NOMO-1 treated with dmso at 0.1 percent for 144 hours (cell line): ENCODE measurements around the gene XRCC3.

Experiments used
- DNase-seq: peaks from one replicate; lab custom pipeline; 2025; ENCODE audit not compliant: unreplicated experiment; lab: John Stamatoyannopoulos, UW

Gene XRCC3

GRCh38 chr14:103738701-103739451 is 23.6 kb upstream of the XRCC3 start:
- no peak for DNase-seq

- no peak for DNase-seq
Measured at GRCh38 chr14:103738166-103738565, 22.9 kb upstream of the XRCC3 start.

DNA sequence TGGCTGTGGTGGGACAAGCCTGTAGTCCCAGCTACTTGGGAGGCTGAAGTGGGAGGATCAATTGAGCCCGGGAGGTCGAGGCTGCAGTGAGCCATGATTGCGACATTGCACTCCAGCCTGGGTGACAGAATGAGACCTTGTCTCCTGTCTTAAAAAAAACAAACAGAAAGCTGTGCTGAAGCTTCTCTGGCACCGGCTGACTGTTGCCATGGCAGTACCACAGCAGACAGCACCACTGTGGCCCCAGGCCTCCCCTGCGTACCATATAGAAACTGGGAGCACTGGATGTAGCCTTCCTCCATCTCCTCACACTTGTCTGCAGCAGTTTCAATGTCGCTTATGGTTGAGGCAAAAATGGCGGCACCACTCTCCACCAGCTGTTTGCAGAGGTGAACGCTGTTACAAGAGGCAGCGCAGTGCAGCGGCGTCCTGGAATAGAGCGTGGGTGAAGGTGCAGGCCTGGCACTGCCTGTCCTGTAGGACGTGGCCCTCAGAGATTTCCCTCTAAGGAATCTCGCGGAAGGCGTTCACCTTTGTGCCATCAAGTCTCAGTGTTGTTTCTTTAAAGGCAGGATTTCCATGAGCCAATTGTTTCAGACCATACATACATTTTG is 22.3 kb upstream of the XRCC3 start:
- no peak for DNase-seq

DNA sequence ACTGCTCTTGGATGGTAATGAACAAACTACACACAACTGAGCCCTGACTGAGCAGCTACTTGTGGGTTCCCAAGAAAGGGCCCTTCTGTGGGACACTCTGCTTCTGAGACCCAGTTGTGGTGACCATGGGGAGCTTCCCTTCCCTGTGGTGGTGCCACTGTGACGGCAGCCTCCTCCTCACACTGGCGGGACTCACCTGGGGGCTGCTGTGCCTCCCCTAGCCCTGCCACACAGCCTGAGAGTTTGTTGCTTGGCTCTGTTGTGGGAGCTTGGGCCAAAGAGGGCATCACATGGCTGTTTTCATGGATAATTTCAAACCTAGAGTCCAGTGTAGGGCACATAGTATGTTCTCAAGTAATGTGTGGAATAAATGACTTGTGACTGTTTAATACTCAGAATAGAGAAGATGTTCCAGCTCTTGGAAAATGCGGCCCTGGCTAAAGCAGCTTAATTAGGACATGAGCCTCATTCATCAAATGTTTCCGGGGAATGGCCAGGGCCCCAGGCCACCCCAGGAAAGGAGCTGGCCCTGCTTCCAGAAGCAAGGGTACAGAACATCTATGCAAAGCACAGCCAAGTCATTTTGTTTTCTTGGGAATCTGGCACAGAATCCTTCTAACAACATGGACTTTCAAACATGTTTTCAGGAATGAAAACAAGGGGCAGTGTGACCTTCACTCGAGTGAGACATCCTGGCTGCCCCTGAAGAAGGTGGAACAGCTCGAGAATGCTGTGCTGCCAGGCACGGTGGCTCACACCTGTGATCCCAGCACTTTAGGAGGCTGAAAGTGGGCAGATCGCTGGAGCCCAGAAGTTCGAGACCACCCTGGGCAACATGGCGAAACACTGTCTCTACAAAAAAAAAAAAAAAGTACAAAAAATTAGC is 21.5 kb upstream of the XRCC3 start:
- no peak for DNase-seq

DNA sequence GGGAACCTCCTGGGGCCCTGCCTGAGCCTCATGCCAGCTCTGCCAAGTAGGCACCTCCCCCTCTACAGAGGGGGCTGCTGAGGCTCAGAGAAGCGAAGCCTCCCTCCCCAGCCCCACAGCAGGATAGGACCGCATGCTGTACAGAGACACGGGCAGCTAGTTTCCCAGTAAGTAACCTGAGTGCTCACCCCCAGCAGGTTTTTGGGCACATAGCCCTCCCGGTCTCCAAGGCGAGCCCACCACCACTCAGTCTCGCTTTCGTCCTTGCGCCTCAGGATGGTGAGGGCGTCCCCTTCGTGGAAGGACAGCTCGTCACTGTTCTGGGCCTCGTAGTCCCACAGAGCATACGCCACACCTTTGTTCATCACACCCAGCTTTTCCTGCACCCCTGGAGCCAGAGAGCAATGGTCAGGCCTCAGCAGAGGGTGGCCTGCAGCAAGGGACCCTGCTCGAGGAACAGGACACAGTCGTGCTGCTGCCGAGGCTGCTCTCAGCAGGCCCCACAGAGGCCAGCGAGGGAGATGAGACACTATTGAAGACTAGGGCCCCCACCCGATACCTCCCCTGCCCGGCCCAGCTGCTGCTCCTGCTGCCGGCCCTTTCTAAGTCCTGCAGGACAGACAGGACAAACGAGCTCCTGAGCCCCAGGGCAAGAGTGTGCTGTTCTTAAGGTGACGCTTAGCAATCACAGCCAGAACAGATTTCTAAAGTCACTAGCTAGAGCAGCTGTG is 20.7 kb upstream of the XRCC3 start:
- no peak for DNase-seq

- no peak for DNase-seq
Measured at GRCh38 chr14:103735439-103735814, 20.2 kb upstream of the XRCC3 start.

- no peak for DNase-seq
Measured at GRCh38 chr14:103735022-103735421, 19.8 kb upstream of the XRCC3 start.

- no peak for DNase-seq
Measured at GRCh38 chr14:103734081-103734888, 19.0 kb upstream of the XRCC3 start.

DNA sequence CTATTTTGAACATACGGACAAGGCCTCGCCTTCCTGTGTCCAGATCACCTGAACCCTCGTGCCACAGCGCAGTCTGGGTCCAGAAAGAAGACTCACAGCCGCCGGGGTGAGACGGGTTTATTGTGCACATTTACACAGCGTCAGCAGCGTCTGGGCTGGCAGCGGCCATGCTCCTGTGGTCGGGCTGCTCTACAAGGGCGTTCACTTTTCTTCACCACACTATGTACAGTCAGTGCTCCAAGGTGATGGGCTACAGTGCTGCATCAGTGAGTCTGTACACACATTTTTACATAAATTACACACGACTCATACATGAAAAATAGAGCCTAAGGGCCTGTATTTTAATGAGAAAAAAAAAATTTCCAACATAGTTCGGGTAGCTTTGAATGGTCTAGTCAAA is 18.4 kb upstream of the XRCC3 start:
- no peak for DNase-seq

- no peak for DNase-seq
Measured at GRCh38 chr14:103732868-103733620, 17.8 kb upstream of the XRCC3 start.

DNA sequence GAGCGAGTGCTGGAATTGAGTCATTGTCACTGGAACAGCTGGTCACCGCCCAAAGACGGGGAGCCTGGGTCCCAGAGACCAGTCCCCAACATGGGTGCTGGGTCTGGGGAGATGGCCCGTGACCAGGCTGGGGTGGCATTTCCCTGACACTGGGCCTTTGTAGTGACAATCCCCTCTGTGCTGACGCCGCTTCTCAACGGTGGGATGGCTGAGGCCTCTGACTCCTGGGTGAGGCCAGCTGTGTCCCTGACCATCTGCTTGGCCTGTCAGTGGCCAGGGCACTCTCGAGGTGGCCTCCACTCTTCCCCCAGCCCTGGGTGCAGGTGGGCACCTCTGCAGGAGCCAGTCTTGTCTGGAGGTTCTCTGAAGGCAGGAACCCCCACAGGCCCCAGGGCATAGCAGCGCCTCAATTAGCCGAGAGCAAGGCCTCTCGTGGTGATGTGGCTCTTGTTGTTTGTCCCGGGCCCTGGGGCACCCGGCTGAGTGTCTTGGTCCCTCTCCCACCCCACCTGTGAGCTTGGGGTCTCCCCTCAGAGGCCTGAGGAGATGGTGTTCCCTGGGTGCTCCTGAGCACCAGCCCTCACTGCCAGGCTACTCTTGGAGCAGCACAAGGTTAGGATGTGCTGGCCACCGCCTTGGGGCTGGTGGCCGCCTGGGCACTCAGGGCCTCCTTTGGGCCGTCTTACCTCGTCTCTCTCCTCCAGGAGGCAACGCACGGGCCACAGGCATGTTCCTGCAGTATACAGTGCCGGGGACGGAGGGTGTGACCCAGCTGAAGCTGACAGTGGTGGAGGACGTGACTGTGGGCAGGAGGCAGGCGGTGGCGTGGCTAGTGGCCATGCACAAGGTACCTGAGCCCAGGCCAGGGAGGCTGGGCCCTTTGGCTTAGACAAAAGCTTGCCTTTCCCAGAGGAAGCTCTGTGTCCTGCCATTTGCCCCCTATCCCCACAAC is 16.9 kb upstream of the XRCC3 start:
- no peak for DNase-seq

DNA sequence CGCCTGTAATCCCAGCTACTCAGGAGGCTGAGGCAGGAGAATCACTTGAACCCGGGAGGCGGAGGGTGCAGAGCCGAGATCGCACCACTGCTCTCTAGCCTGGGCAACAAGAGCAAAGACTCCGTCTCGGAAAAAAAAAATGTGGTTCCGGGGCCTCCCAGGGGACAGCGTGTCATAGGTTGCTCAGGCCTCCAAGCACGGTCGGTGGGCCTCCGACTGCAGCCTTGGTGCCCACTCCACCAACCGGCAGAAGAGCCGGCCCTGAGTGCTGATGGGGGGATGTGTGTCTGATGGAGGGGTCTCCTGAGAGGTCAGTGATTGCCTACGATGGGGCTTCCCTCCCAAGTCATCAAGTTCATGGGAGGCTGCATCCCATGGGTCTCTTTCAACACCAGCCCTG is 16.2 kb upstream of the XRCC3 start:
- no peak for DNase-seq

GRCh38 chr14:103730490-103731035 is 15.3 kb upstream of the XRCC3 start:
- no peak for DNase-seq

DNA sequence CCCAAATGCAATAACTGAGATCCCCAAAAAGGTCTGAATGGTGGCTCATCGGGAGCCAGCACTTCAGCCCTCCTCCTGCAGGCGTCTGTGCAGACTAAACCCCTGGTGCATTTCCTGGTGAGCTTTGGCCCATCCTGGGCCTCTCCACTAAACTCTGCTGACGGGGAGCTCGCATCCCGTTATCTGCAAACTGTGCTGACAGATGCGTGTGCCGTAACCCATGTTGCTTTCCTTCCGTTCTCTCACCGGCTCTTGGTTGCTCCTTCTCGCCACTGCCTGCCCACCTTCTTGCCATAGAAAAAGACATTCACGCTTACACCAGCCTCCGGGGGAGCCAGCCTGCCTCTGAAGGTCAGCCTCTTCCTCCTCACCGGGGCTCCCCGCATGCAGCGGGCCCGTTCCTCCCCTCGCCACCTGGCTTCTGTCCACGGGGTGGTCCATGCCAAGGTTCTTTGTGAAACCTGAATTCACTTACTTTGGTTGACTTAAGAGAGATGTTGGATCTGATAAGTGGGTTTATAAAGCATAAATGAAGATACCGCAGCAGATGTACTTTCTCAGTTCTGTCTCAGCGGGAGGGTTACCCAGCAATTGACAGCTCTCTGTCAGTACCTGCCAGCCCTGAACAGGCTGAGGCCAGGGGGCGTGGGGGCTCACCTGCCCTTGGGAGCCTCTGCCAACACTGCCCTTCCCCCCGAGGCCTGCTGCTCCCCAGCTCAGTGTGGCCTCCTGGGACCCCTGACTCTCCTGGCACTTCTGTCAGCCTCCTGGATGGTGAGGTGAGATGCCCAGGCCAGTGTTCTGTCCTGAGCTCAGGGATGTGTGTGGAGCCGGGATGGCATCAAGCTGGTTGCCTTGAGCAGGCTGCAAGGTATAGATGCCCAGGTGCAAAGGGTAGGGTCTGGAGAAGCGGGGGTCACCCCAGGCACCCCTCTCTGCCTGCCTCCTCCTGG is 14.5 kb upstream of the XRCC3 start:
- no peak for DNase-seq

DNA sequence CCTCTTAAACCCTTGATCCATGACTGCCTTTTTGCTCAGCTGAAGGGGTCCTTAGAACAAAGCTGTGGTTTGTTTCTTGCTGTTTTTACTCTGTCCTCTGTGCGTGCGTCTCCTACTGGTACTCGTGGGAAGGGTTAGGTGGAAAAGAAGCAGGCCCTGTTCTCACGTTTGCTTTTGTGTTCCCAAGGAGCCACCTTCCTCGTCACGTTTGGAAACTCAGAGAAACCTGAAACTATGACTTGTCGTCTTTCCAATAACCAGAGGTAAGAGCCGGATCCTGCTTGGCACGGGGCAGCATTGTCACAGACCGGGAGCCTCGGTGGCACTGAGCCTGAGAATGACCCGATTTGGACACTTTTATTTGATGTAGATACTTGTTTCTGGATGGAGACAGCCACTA is 13.5 kb upstream of the XRCC3 start:
- DNase-seq = no peak

DNA sequence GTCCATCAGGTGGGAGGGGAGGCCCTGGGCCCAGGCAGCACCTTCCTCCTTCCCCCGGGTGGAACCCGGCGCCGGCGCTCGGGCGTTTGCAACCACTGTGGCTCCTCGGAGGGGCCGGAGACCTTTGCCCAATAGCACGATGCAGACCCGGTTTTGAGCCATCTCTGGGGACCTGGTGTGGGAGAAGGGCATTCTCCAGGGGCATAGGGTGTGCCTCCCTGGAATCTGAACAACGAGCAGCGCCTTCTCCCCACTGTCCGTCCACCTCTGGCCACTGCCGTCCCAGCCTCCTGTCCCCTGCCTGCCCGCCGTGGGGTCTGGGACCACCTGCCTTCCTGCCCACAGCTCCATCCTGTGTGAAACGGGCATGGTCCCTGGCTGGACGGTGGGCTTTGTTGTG is 12.9 kb upstream of the XRCC3 start:
- no peak for DNase-seq

GRCh38 chr14:103727313-103727980 is 12.2 kb upstream of the XRCC3 start:
- DNase-seq = no peak
